H9 (cell line): Measurements from ENCODE around the gene ROR1. TPM values are rescaled to one million over a fixed set of nuclear protein-coding genes. Genes with fewer than 3 reads are reported as not detected.

Experiments
- DNase-seq: peaks from one replicate; pipeline ENCODE4 v3.0.0-alpha.2; 2017
- H2AFZ ChIP-seq: one replicate; pipeline ENCODE4 v1.6.1; 2013; ENCODE audit warnings: mild to moderate bottlenecking, low read length, control low read depth, moderate library complexity
- H2AK5ac ChIP-seq: 2 replicates; pipeline ENCODE4 v1.6.1; 2013; ENCODE audit warnings: low read length, control low read depth, mixed read lengths; ENCODE audit not compliant: insufficient read length
- H2BK120ac ChIP-seq: one replicate; pipeline ENCODE4 v1.6.1; 2013; ENCODE audit warnings: low read depth, mild to moderate bottlenecking, low read length, control low read depth, inconsistent platforms; ENCODE audit not compliant: poor library complexity, severe bottlenecking
- H2BK12ac ChIP-seq: 2 replicates; pipeline ENCODE4 v1.6.1; 2013; ENCODE audit warnings: low read length, control low read depth, mixed read lengths, low read depth; ENCODE audit not compliant: insufficient read length
- H2BK15ac ChIP-seq: 2 replicates; pipeline ENCODE4 v1.6.1; 2013; ENCODE audit warnings: low read depth, low read length, control low read depth
- H2BK20ac ChIP-seq: one replicate; pipeline ENCODE4 v1.6.1; 2013; ENCODE audit warnings: low read depth, mild to moderate bottlenecking, low read length, control low read depth, inconsistent platforms; ENCODE audit not compliant: poor library complexity, severe bottlenecking
- H2BK5ac ChIP-seq: 2 replicates; pipeline ENCODE4 v1.6.1; 2013; ENCODE audit warnings: low read length, control low read depth, mixed read lengths; ENCODE audit not compliant: insufficient read length
- H3K14ac ChIP-seq: 2 replicates; pipeline ENCODE4 v1.6.1; 2013; ENCODE audit warnings: low read length, control low read depth; ENCODE audit not compliant: insufficient read depth
- H3K18ac ChIP-seq: 2 replicates; pipeline ENCODE4 v1.6.1; 2013; ENCODE audit warnings: low read depth, mild to moderate bottlenecking, mixed read lengths, low read length, control low read depth; ENCODE audit not compliant: insufficient read length
- H3K23ac ChIP-seq: 2 replicates; pipeline ENCODE4 v1.6.1; 2013; ENCODE audit warnings: low read length, control low read depth, mixed read lengths, low read depth; ENCODE audit not compliant: insufficient read length
- H3K23me2 ChIP-seq: 2 replicates; pipeline ENCODE4 v1.6.1; 2013; ENCODE audit warnings: low read depth, mild to moderate bottlenecking, mixed read lengths, low read length, control low read depth; ENCODE audit not compliant: insufficient read length, poor library complexity, severe bottlenecking
- H3K27ac ChIP-seq: 2 replicates; pipeline ENCODE4 v1.5.1; 2013; ENCODE audit warnings: low read length, control low read depth, mixed read lengths, low read depth; ENCODE audit not compliant: insufficient read length
- H3K27me3 ChIP-seq: 2 replicates; pipeline ENCODE4 v1.6.1; 2013; ENCODE audit warnings: low read length, control low read depth, inconsistent platforms; ENCODE audit not compliant: insufficient read depth
- H3K4ac ChIP-seq: 2 replicates; pipeline ENCODE4 v1.6.1; 2013; ENCODE audit warnings: low read depth, mild to moderate bottlenecking, control low read depth, inconsistent platforms, low read length, moderate library complexity
- H3K4me1 ChIP-seq: 2 replicates; pipeline ENCODE4 v1.6.1; 2013; ENCODE audit warnings: low read length, control low read depth, inconsistent platforms; ENCODE audit not compliant: insufficient read depth
- H3K4me2 ChIP-seq: 2 replicates; pipeline ENCODE4 v1.6.1; 2013; ENCODE audit warnings: low read length, control low read depth, mixed read lengths; ENCODE audit not compliant: insufficient read length, insufficient read depth
- H3K56ac ChIP-seq: 2 replicates; pipeline ENCODE4 v1.6.1; 2013; ENCODE audit warnings: low read depth, mild to moderate bottlenecking, mixed read lengths, low read length, control low read depth; ENCODE audit not compliant: insufficient read length
- H3K79me1 ChIP-seq: 2 replicates; pipeline ENCODE4 v1.6.1; 2013; ENCODE audit warnings: low read depth, mild to moderate bottlenecking, moderate library complexity, low read length, control low read depth, inconsistent platforms; ENCODE audit not compliant: insufficient read depth, poor library complexity, severe bottlenecking
- H3K79me2 ChIP-seq: 2 replicates; pipeline ENCODE4 v1.6.1; 2013; ENCODE audit warnings: low read length, control low read depth, inconsistent platforms; ENCODE audit not compliant: insufficient read depth
- H3K9ac ChIP-seq: 2 replicates; pipeline ENCODE4 v1.6.1; 2013; ENCODE audit warnings: low read length, control low read depth, mixed read lengths; ENCODE audit not compliant: insufficient read length; ENCODE audit errors: extremely low read depth
- H3K9me3 ChIP-seq: one replicate; pipeline ENCODE4 v1.6.1; 2013; ENCODE audit warnings: low read depth, low read length, inconsistent platforms; ENCODE audit not compliant: control insufficient read depth
- H3T11ph ChIP-seq: one replicate; pipeline ENCODE4 v1.6.1; 2013; ENCODE audit warnings: mild to moderate bottlenecking, low read length, control low read depth, inconsistent platforms
- H4K20me1 ChIP-seq: one replicate; pipeline ENCODE4 v1.6.1; 2013; ENCODE audit not compliant: control insufficient read depth, insufficient read length, insufficient read depth
- H4K5ac ChIP-seq: 2 replicates; pipeline ENCODE4 v1.6.1; 2013; ENCODE audit warnings: low read depth, mild to moderate bottlenecking, mixed read lengths, low read length, control low read depth; ENCODE audit not compliant: insufficient read length
- H4K8ac ChIP-seq: replicated peaks from 2 replicates; pipeline ENCODE4 v1.6.1; 2013; ENCODE audit warnings: low read length, control low read depth, mixed read lengths, low read depth; ENCODE audit not compliant: insufficient read length
- H4K91ac ChIP-seq: 2 replicates; pipeline ENCODE4 v1.6.1; 2013; ENCODE audit warnings: low read depth, mild to moderate bottlenecking, moderate library complexity, mixed read lengths, low read length, control low read depth; ENCODE audit not compliant: insufficient read length
- H3K27ac Mint-ChIP-seq, 3 experiments: 2 replicates in 2 of 3; 3 replicates in 1 of 3; pipeline ENCODE4 v1.8.0; 2020 to 2021; ENCODE audit warnings: mixed read lengths in 3 of 3, mild to moderate bottlenecking in 1 of 3, moderate library complexity in 1 of 3
- H3K27me3 Mint-ChIP-seq: 2 replicates; pipeline ENCODE4 v1.8.0; 2021; ENCODE audit warnings: low read depth, mild to moderate bottlenecking, moderate library complexity, mixed read lengths
- H3K36me3 Mint-ChIP-seq, 3 experiments: 2 replicates in 2 of 3; 3 replicates in 1 of 3; pipeline ENCODE4 v1.8.0; 2020 to 2021; ENCODE audit warnings: low read depth in 3 of 3, mixed read lengths in 3 of 3; ENCODE audit not compliant: insufficient read depth in 1 of 3
- H3K4me1 Mint-ChIP-seq, 2 experiments: 2 replicates each; pipeline ENCODE4 v1.8.0; 2020; ENCODE audit warnings: mixed read lengths in 2 of 2
- H3K4me3 Mint-ChIP-seq, 2 experiments: 2 replicates in 1 of 2; 3 replicates in 1 of 2; pipeline ENCODE4 v1.8.0; 2020 to 2021; ENCODE audit warnings: mild to moderate bottlenecking in 2 of 2, mixed read lengths in 2 of 2, moderate library complexity in 1 of 2
- H3K9me3 Mint-ChIP-seq, 2 experiments: 2 replicates in 1 of 2; 3 replicates in 1 of 2; pipeline ENCODE4 v1.8.0; 2020; ENCODE audit warnings: mild to moderate bottlenecking in 2 of 2, mixed read lengths in 2 of 2, moderate library complexity in 1 of 2
- WGBS: extraction: QIAGEN DNeasy Blood & Tissue Kit; methylation state at CpG from one replicate; pipeline ENCODE4 v1.1.7; 2013; ENCODE audit warnings: missing lambda C conversion rate, low lambda C conversion rate, mixed read lengths; ENCODE audit not compliant: insufficient read length; ENCODE audit errors: extremely low coverage; 5-methylcytosine and 5-hydroxymethylcytosine counted together
- total RNA-seq: library from RNA; stranded (reverse); gene quantifications from 2 replicates; pipeline ENCODE4 v1.2.1, GENCODE V29; 2021
- TF ChIP-seq, protein P1 (sequence below): fragments of 200-600 bp; sonication (generic); conservative IDR thresholded peaks from 3 replicates; pipeline ENCODE4 v1.8.0; 2021; ENCODE audit warnings: antibody characterized with exemption, mild to moderate bottlenecking

Gene ROR1
- total RNA-seq, 1 experiment from 2014 or later, result 75.9 TPM

DNA sequence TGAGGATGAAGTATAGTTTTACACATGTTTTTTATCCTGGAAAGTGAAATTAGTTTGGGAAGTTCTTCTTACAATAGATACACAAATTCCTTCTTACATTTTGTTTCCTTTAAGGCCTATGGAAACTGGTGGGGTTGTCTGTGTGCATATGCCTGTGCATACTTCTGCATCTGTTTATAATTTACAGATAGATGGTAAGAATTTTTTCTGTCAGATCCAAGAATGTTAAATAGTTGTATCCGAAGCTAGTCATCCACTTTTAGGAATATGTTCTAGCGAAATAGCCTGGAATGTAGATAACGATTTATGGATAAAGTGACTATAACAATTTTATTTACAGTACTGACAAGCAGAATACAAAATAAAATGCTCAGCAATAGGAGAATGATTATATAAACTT lies 194.1 kb downstream of the ROR1 start:
- peaks cover 8% of the 10 kb centered on the region; the same call in 1 of the 2 replicates for H3K79me2 ChIP-seq
- WGBS, result no CpG with 5 or more reads among the region's 3 CpGs
- no peaks in the 10 kb centered on the region for H3K9me3 ChIP-seq
- H3K27ac ChIP-seq, result no peak overlapping the region
- DNase-seq, result no peak
- no peak overlapping the region for H3K27ac Mint-ChIP-seq
- 0 out of 5 replicates have a peak, but pooled peaks cover 0 to 4% of the 10 kb centered on the region in 2 experiments for H3K9me3 Mint-ChIP-seq
- no peak overlapping the region for H2AK5ac ChIP-seq
- no peak overlapping the region for H4K91ac ChIP-seq
- H3K27me3 Mint-ChIP-seq, result no peaks in the 10 kb centered on the region
- H2BK20ac ChIP-seq, result no peak overlapping the region
- H2BK120ac ChIP-seq, result no peak overlapping the region
- H3K79me1 ChIP-seq, result peaks cover 13% of the 10 kb centered on the region
- H4K20me1 ChIP-seq, result no peaks in the 10 kb centered on the region
- H3K27me3 ChIP-seq, result no peaks in the 10 kb centered on the region
- no peak overlapping the region for H2BK12ac ChIP-seq
- H3K4me2 ChIP-seq, result no peak overlapping the region
- H3K14ac ChIP-seq, result no peak overlapping the region
- H3K23ac ChIP-seq, result no peak overlapping the region
- no peaks in the 10 kb centered on the region for H3K23me2 ChIP-seq
- H4K8ac ChIP-seq, result no peak overlapping the region
- peaks cover 17% of the 10 kb centered on the region in 3 experiments for H3K36me3 Mint-ChIP-seq
- H3K56ac ChIP-seq, result no peak overlapping the region
- H2BK15ac ChIP-seq, result no peak overlapping the region
- no peak overlapping the region for H4K5ac ChIP-seq
- TF ChIP-seq, protein P1, sequence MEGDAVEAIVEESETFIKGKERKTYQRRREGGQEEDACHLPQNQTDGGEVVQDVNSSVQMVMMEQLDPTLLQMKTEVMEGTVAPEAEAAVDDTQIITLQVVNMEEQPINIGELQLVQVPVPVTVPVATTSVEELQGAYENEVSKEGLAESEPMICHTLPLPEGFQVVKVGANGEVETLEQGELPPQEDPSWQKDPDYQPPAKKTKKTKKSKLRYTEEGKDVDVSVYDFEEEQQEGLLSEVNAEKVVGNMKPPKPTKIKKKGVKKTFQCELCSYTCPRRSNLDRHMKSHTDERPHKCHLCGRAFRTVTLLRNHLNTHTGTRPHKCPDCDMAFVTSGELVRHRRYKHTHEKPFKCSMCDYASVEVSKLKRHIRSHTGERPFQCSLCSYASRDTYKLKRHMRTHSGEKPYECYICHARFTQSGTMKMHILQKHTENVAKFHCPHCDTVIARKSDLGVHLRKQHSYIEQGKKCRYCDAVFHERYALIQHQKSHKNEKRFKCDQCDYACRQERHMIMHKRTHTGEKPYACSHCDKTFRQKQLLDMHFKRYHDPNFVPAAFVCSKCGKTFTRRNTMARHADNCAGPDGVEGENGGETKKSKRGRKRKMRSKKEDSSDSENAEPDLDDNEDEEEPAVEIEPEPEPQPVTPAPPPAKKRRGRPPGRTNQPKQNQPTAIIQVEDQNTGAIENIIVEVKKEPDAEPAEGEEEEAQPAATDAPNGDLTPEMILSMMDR, result no peak
- peaks cover 16 to 20% of the 10 kb centered on the region in 2 experiments for H3K4me1 Mint-ChIP-seq
- H3K4ac ChIP-seq, result no peak overlapping the region
- no peak overlapping the region for H3T11ph ChIP-seq
- no peak overlapping the region for H3K18ac ChIP-seq
- no peak overlapping the region for H3K9ac ChIP-seq
- H2AFZ ChIP-seq, result no peak overlapping the region
- H3K4me1 ChIP-seq, result no peaks in the 10 kb centered on the region; the same call in 1 of the 2 replicates
- H3K4me3 Mint-ChIP-seq, result no peak overlapping the region
- no peak overlapping the region for H2BK5ac ChIP-seq
